LoVo (cell line): ENCODE measurements around the gene UBE2D2.
"Not testable (repeated sequence)": the region's sequence is repeated elsewhere in the genome, so short reads cannot be mapped to it uniquely, and the experiment has no call there.

Experiments
- DNase-seq: peaks from one replicate; pipeline ENCODE4 v3.0.0-alpha.2; 2016; ENCODE audit warnings: low spot score

UBE2D2 gene

GRCh38 chr5:139549162-139549894 is 11.8 kb upstream of the UBE2D2 start:
- DNase-seq = no peak

DNA sequence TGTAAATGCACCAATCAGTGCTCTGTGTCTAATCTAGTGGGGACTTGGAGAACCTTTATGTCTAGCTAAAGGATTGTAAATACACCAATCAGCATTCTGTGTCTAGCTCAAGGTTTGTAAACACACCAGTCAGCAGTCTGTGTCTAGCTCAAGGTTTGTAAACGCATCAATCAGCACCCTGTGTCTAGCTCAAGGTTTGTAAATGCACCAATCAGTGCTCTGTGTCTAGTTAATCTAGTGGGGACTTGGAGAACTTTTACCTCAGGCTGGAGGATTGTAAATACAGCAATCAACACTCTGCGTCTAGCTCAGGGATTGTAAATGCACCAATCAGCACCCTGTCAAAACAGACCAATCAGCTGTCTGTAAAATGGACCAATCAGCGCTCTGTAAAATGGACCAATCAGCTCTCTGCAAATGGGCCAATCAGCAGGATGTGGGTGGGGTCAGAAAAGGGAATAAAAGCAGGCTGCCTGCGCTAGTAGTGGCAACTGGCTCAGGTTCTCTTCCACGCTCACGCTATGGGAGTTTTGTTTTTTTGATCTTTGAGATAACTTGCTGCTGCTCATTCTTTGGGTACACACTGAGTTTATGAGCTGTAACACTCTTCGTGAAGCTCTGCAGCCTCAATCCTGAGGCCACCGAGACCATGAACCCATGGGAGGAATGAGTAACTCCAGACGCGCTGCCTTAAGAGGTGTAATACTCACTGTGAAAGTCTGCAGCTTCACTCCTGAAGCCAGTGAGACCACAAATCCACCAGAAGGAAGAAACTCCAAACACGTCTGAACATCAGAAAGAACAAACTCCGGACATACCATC is 10.9 kb upstream of the UBE2D2 start:
- DNase-seq = not testable (repeated sequence)

DNA sequence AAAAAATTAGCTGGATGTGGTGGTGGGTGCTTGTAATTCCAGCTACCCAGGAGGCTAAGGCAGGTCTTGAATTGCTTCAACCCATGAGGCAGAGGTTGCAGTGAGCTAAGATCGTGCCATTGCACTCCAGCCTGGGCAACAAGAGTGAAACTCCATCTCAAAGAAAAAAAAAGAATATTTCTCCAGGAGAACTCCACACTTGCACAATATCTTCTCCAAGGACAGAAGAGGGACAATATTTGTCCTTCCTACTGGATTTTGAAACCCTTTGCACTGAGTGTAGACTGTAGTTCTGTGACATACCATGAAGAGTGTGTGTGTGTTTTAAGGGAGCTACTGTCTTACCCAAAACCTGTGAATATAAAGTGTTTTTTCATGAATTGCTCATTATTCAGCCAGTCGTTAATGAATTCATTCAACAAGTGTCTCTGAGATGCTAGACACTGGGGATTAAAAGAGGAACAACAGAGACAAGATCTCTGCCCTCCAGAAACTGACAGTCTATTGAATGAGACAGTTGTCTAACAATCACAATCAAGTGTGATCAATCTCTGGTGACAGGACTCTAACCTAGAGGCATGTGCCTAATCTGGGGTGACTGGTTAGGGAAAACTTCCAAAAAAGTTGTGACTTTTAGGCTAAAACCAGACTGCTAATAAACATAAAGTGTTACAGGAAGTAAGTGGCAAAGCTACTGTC is 9.8 kb upstream of the UBE2D2 start:
- DNase-seq = no peak

DNA sequence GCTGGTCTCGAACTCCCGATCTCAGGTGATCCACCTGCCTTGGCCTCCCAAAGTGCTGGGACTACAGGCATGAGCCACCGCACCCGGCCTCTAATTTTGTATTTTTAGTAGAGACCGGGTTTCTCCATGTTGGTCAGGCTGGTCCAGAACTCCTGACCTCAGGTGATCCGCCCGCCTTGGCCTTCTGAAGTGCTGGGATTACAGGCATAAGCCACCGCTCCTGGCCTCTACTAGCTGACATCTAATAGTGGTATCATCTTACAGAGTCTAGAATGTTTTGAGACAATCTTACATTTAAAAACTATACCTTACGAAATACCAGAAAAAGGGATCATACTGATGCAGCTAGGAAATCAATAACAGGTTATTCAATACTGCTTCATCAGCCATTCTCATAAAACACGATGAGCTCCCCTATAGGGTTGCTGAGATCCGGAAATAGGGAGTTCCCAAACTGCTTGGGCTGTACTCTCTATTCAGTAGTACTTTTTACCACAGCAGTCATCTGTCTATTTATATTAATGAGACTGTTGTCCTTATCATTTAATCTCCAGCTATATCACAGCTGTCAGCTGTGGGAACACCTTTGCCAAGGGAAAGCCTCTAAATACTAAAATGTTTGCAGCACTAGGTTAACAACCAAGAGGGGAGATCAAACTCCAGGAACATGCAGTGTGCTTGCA is 8.1 kb upstream of the UBE2D2 start:
- no peak for DNase-seq

DNA sequence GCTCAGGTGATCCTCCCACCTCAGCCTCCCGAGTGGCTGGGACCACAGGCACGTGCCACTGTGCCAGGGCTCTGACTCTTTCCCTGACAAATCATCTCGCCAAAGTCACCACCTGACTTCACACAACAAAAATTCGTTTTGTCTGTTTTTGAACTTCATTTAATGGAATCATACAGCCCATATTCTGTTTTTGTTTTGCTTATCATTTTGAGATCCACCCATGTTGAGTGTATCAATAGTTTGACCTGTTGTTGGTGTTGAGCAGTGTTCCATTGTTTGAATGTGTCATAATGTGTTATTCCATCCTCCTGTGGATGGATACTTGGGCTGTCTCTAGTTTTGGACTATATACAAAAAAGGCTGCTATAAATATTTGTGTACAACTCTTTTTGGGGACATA is 6.9 kb upstream of the UBE2D2 start:
- DNase-seq = no peak

- no peak for DNase-seq
Observed at GRCh38 chr5:139557811-139558210, 3.3 kb upstream of the UBE2D2 start.

GRCh38 chr5:139561655-139562451 is 714 bp downstream of the UBE2D2 start:
- peak; percentile 41 for DNase-seq

DNA sequence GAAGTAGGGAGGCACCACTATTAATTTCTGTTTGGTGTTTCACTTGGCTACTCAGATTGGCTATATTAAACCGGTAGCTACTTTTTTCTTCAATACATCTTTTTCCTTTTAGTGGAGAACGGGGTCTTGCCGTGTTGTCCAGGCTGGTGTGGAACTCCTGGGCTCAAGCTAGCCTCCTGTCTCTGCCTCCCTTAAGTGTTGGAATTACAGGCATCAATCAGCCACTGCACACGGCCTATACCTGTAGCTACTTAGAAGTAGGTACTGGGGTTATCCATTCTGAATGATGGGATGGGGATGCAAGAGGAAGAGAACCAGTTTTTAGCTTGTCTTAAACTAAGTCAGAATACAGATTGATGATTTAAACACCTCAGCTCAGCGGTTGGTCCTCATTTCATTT is 1.7 kb downstream of the UBE2D2 start:
- DNase-seq = no peak

DNA sequence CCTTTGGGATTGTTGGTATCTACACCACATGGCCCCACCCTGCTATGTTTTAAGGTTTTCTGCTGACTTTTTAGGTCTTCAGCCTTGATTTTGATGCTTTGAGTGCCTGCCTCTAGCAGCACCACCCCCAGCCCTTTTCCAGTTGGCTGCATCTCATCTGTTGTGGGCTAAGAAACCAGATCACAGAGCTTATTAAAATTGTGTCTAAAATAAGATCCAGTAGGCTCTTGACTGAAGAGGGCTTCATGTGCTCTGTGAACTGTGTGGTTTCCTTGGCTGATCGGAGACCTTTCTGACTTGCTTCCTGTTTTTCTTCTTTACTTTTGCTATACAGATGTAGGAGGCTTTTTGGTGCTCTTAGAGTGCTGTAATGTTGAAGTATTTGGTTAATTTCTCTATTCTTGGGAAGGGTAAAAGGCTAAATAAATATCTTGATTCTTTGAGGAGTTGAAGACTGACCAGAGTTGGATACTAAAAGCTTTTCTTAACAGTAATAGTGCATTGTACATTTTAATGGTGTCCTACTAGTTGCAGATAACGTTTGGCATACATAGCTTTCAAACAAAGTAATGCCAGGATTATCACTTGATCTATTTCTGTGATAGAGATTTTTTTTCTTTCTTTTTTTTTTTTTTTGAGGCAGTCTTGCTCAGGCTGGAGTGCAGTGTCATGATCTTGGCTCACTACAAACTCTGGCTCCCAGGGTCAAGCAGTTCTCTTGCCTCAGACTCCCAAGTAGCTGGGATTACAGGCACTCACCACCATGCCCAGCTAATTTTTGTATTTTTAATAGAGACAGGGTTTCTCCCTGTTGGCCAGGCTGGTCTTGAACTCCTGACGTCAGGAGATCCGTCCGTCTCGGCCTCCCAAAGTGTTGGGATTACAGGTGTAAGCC is 4.5 kb downstream of the UBE2D2 start:
- DNase-seq = no peak

DNA sequence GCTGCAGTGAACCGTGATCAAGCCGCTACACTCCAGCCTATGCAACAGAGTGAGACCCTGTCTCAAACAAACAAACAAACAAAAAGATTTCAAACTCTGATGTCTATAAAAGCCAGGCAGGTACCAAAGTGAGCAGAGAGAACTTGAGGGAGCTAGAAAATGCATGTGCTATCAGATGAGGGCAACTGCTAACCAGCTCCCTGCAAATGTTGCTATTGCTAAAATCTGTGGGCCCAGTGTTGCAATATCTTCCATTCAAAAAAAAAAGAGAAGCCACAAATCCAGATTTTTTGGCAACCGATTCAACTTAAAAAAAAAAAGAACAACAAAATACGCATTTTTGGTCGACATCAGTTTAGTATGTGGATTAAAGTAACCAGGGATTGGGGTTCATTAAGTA is 5.5 kb downstream of the UBE2D2 start:
- no peak for DNase-seq

DNA sequence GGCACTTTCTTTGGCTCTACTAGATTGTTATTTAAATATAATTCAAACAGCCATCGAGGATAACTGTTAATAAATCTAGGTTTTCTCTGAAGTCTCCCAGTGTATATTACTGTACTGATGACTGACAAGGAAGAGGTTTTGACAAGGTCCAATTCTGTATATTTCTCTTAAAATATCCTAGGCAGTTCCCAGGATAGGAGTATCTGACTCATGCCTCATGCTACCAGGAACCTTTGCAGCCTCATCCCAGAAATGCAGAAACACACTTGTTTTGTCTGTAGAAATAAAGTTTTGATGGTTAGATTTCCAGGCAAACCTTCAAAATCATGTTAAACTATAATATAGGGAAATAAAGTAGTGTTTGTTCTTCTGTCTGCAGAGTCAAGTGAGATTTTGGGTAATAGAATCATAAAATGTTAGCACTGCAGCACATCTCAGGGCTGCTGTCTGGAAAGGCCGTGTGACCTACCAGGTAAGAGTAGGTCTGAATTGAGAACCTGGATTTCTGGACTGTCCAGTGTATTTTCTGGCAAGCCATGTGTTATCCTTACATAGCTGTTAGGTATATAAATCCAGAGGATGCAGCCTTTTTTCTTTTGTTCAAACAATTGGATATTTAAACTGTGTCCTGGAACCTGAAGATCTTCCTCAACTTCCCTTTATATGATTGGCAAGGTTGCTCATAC is 8.3 kb downstream of the UBE2D2 start:
- DNase-seq = no peak

GRCh38 chr5:139571543-139571942 is 10.4 kb downstream of the UBE2D2 start:
- no peak for DNase-seq

- no peak for DNase-seq
Observed at GRCh38 chr5:139571966-139572365, 10.8 kb downstream of the UBE2D2 start.

DNA sequence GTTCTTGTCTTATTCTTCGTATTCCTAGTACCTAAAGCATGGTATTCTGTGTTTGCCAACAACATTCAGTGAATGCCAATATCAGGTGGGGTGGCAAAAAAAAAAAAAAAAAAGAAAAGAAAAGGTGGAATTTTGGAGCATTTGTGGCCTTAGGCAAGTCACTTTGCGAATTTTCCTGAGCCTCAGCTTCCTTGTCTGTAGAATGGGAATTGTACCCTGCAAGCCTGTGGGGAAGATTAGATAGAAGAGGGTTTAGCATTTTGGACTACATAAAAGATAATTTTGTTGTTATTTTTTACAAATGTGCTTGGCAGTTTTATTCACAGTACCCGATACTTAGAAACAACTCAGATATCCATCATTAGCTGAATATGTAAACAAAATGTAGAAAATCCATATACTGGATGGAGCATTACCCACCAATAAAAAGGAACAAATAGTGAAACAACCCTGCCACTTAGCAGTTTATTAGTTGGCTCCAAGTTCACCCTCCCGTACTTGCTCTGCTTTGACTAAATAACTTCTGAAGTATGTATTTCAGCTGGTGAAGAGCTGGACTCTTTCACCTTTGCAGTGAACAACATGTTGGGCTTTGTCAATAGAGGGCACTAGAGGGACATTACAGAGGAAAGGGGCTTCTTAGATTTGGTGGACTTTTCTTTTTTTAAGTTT is 13.6 kb downstream of the UBE2D2 start:
- DNase-seq = peak; percentile 29

DNA sequence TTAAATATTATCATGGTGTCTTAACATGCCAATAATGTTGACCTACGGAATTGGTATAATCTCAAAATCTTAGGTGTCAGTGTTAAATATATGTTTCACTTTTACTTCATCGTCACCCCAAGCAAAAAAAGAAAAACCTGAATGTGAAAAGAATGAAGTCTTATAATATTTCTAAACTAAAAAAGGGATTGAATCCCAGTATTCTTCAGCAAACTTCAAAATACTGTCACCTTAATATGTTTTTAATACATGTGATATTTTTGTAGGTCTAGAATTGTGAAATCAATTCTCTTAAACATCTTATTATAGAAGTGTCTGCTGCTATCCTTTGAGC is 14.1 kb downstream of the UBE2D2 start:
- DNase-seq = no peak

DNA sequence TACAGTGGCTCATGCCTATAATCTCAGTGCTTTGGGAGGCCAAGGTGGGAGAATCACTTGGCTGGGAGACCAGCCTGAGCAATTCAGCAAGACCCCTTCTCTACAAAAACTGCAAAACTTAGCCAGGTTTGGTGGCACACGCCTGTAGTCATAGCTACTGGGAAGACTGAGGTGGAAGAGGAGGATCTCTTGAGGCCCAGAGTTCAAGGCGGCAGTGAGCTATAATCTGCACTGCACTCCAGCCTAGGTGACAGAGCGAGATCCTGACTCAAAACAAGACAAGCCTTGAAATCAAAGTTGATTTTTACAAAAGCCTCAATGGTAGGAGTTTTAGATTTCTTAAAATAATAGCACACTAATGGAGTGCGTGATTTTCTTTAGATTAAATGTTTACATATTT is 14.6 kb downstream of the UBE2D2 start:
- DNase-seq = no peak

GRCh38 chr5:139577689-139578290 is 16.7 kb downstream of the UBE2D2 start:
- no peak for DNase-seq

- no peak for DNase-seq
Observed at GRCh38 chr5:139578325-139578724, 17.2 kb downstream of the UBE2D2 start.

DNA sequence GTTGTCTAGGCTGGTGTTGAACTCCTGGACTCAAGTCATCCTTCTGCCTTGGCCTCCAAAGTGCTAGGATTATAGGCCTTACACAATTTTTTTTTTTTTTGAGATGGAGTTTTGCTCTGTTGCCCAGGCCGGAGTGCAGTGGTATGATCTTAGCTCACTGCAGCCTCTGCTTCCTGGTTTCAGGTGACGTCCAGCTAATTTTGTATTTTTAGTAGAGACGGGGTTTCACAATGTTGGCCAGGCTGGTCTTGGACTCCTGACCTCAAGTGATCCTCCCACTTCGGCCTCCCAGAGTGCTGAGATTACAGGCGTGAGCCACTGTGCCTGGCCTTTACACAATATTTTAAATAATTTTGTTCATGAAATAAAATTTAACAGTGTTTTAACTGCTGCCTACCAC is 21.0 kb downstream of the UBE2D2 start:
- DNase-seq = not testable (repeated sequence)
